Activated CD8-positive, alpha-beta memory T cell treated with anti-CD3 and anti-CD28 coated beads, Interleukin-2, amount 50 U/mL, for 48 hours (primary cell): ENCODE results near the gene CYP2R1.
"Not testable (repeated sequence)": the region's sequence is repeated elsewhere in the genome, so short reads cannot be mapped to it uniquely, and the experiment has no call there.

Experiments
- DNase-seq: peaks from one replicate; pipeline ENCODE4 v3.0.0-alpha.2; 2020

CYP2R1 gene

GRCh38 chr11:14891143-14892035 lies 642 bp downstream of the CYP2R1 start:
- DNase-seq = peak; percentile 92

GRCh38 chr11:14886513-14886912 lies 5.5 kb downstream of the CYP2R1 start:
- DNase-seq = no peak

GRCh38 chr11:14884667-14885273 lies 7.3 kb downstream of the CYP2R1 start:
- DNase-seq = no peak

- DNase-seq = not testable (repeated sequence)
Measured at GRCh38 chr11:14883683-14884082, 8.3 kb downstream of the CYP2R1 start.

GRCh38 chr11:14882196-14882595 lies 9.8 kb downstream of the CYP2R1 start:
- DNase-seq = no peak

- DNase-seq = no peak
Measured at GRCh38 chr11:14881576-14882193, 10.3 kb downstream of the CYP2R1 start.

GRCh38 chr11:14875163-14875562 lies 16.9 kb downstream of the CYP2R1 start:
- DNase-seq = no peak

GRCh38 chr11:14873632-14874031 lies 18.4 kb downstream of the CYP2R1 start:
- DNase-seq = no peak

- no peak for DNase-seq
Measured at GRCh38 chr11:14872032-14872431, 20.0 kb downstream of the CYP2R1 start.

- not testable (repeated sequence) for DNase-seq
Measured at GRCh38 chr11:14863775-14864174, 28.3 kb downstream of the CYP2R1 start.

GRCh38 chr11:14861680-14862079 lies 30.4 kb downstream of the CYP2R1 start:
- DNase-seq = no peak

GRCh38 chr11:14860511-14860910 lies 31.5 kb downstream of the CYP2R1 start:
- DNase-seq = no peak

- DNase-seq = no peak
Measured at GRCh38 chr11:14858404-14858803, 33.6 kb downstream of the CYP2R1 start.

GRCh38 chr11:14857621-14858020 lies 34.4 kb downstream of the CYP2R1 start:
- DNase-seq = no peak

- DNase-seq = no peak
Measured at GRCh38 chr11:14855890-14856289, 36.1 kb downstream of the CYP2R1 start.

- DNase-seq = no peak
Measured at GRCh38 chr11:14854057-14854456, 38.0 kb downstream of the CYP2R1 start.

- no peak for DNase-seq
Measured at GRCh38 chr11:14852571-14853177, 39.4 kb downstream of the CYP2R1 start.

GRCh38 chr11:14842002-14842401 lies 50.0 kb downstream of the CYP2R1 start:
- DNase-seq = no peak

GRCh38 chr11:14835496-14836492 lies 56.2 kb downstream of the CYP2R1 start:
- DNase-seq = no peak
